Left lung (tissue), 10 donors: ENCODE data around the gene PGM2. TPM values are rescaled to one million over a fixed set of nuclear protein-coding genes. Genes with fewer than 3 reads are reported as not detected.

Experiments used
- ATAC-seq: fragments of 200-7000 bp; cut with Tn5 transposase; one replicate; pipeline ENCODE4 v1.9.1; 2020; ENCODE audit warnings: moderate library complexity
- DNase-seq, 4 donors: peaks; one replicate each; pipeline ENCODE4 v3.0.0-alpha.2; 2013 to 2020
- H3K27ac ChIP-seq, 2 donors: fragments of 200-600 bp; sonication (generic) in 1 of 2; one replicate each; pipeline versions ENCODE4 v1.5.0 to v1.8.0; 2020 to 2021
- H3K27me3 ChIP-seq, 2 donors: fragments of 200-600 bp; sonication (generic) in 1 of 2; one replicate each; pipeline versions ENCODE4 v1.5.0 to v1.8.0; 2020 to 2021
- H3K36me3 ChIP-seq, 2 donors: fragments of 200-600 bp; sonication (generic) in 1 of 2; one replicate each; pipeline versions ENCODE4 v1.5.0 to v1.8.0; 2020 to 2021
- H3K4me1 ChIP-seq, 2 donors: fragments of 200-600 bp; one replicate each; pipeline ENCODE4 v1.8.0; 2021
- H3K4me3 ChIP-seq, 2 donors: fragments of 200-600 bp; sonication (generic) in 1 of 2; one replicate each; pipeline versions ENCODE4 v1.5.0 to v1.8.0; 2020 to 2021; ENCODE audit warnings: mild to moderate bottlenecking in 1 of 2
- H3K9me3 ChIP-seq, 2 donors: fragments of 200-600 bp; sonication (generic) in 1 of 2; one replicate each; pipeline versions ENCODE4 v1.5.0 to v1.8.0; 2020 to 2021
- CTCF ChIP-seq, 2 donors: fragments of 200-600 bp; sonication (generic) in 1 of 2; IDR thresholded peaks; one replicate each; pipeline versions ENCODE4 v1.5.0 to v1.8.0; 2021; ENCODE audit warnings: antibody characterized with exemption in 2 of 2
- intact Hi-C, 2 donors: fragments of 100-400 bp; cut with DNase I; formaldehyde crosslinking; loops; one replicate each; pipeline versions ENCODE4 v1.11.2 to v1.14.2; 2022
- polyA plus RNA-seq, 6 donors: library from polyadenylated mRNA; unstranded; fragments of 120-200 nt; gene quantifications; one replicate each; pipeline ENCODE4 v1.2.1, GENCODE V29; 2013; ENCODE audit not compliant: insufficient read length in 6 of 6
- total RNA-seq, 2 donors: library from RNA; stranded (reverse); fragmentation: NEBNext Ultra II Directional; extraction: Animal tissue kit (Norgen Biotek cat#: 25700); gene quantifications; one replicate each; pipeline ENCODE4 v1.2.1, GENCODE V29; 2021
- donor health status: DM: no; HTN: yes; CAD: no.
- donor health status: DM: no; HTN: no; CAD: no.

The PGM2 gene
- total and polyA plus RNA-seq, 8 donors: 23.0 to 30.2 (median 27.2) TPM

GRCh38 chr4:37844204-37844603, 17.7 kb downstream of the PGM2 start:
- DNase-seq: no peak
- TF ChIP-seq CTCF (IDR thresholded peaks at IDR 0.05): no peak
- no peak for ATAC-seq
- Histone ChIP-seq H3K9me3 (no peaks in the 10 kb centered on the region), H3K27me3 (no peaks in the 10 kb centered on the region), H3K4me3 (no peak overlapping the region), H3K36me3 (peaks cover 0 to 81% of the 10 kb centered on the region in 2 donors), H3K4me1 (peaks cover 0 to 3% of the 10 kb centered on the region in 2 donors), H3K27ac (no peak overlapping the region)
- intact Hi-C loops: no loop called here

GRCh38 chr4:37845201-37845600, 18.7 kb downstream of the PGM2 start:
- peaks cover 0 to 82% of the 10 kb centered on the region in 2 donors for H3K36me3 ChIP-seq
- no peak overlapping the region for H3K4me3 ChIP-seq
- DNase-seq (no peak), ATAC-seq (no peak)
- no peaks in the 10 kb centered on the region for H3K27me3 ChIP-seq
- H3K27ac ChIP-seq: no peak overlapping the region
- TF ChIP-seq CTCF (IDR thresholded peaks at IDR 0.05): no peak
- intact Hi-C loops: no loop called here
- H3K4me1 ChIP-seq: no peaks in the 10 kb centered on the region
- H3K9me3 ChIP-seq: no peaks in the 10 kb centered on the region

- Histone ChIP-seq H3K4me3 (no peak overlapping the region), H3K9me3 (no peaks in the 10 kb centered on the region), H3K36me3 (peaks cover 0 to 70% of the 10 kb centered on the region in 2 donors), H3K4me1 (no peaks in the 10 kb centered on the region), H3K27me3 (no peaks in the 10 kb centered on the region), H3K27ac (no peak overlapping the region)
- TF ChIP-seq CTCF (IDR thresholded peaks at IDR 0.05): no peak
- DNase-seq: no peak
- ATAC-seq: no peak
- intact Hi-C loops: no loop called here
Observed at GRCh38 chr4:37847311-37847884, 20.9 kb downstream of the PGM2 start.

- H3K36me3 ChIP-seq: peaks cover 0 to 57% of the 10 kb centered on the region in 2 donors
- TF ChIP-seq CTCF (IDR thresholded peaks at IDR 0.05): no peak
- intact Hi-C loops: no loop called here
- ATAC-seq (no peak), DNase-seq (no peak)
- no peaks in the 10 kb centered on the region for H3K4me1 ChIP-seq
- H3K4me3 ChIP-seq: no peak overlapping the region
- H3K27ac ChIP-seq: no peak overlapping the region
- no peaks in the 10 kb centered on the region for H3K27me3 ChIP-seq
- H3K9me3 ChIP-seq: no peaks in the 10 kb centered on the region
Observed at GRCh38 chr4:37852376-37852775, 25.9 kb downstream of the PGM2 start.

- Histone ChIP-seq H3K9me3 (no peaks in the 10 kb centered on the region), H3K27me3 (no peaks in the 10 kb centered on the region), H3K4me3 (no peak overlapping the region), H3K4me1 (no peaks in the 10 kb centered on the region), H3K27ac (no peak overlapping the region), H3K36me3 (peaks cover 0 to 33% of the 10 kb centered on the region in 2 donors)
- DNase-seq: no peak
- intact Hi-C loops: no loop called here
- TF ChIP-seq CTCF (IDR thresholded peaks at IDR 0.05): no peak
- ATAC-seq: no peak
Observed at GRCh38 chr4:37858112-37858511, 31.6 kb downstream of the PGM2 start.
